ENCODE results near the gene RAB29. TPM values are rescaled to one million over a fixed set of nuclear protein-coding genes. Genes with fewer than 3 reads are reported as not detected.

RAB29 gene
- total RNA-seq, 4 donors from 2014 or later: 8.4 to 13.8 (median 10.7) TPM

DNA sequence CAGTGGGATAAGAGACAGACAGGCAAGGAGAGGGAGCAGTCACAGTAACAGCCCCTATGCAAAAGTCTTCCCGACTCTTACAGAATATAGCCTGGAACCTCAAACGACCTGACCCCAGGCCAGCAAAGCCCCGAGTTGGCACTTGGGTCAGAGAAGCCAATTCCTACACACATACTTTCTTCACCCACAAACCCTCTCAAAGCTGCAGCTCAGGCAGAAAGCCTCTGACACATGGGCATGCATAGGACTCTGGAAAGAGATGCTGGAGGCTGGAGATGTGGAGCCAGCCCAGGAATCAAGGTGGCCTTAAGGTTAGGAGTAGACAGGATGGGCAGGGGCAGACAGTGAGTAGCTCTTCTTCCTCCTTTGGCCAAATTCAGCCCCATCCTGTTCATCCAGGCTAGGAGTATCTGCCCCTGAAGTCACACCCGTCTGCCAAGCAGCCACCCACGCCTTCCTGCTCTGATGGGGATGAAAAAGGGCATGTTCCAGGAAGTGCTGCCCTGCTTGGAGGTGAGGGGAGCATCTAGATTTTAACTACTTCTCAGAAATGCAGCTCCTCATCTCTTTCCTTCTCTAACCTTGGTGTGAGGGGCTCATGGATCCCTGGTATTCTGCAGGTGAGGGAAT is 29.9 kb upstream of the RAB29 start:
- TF ChIP-seq CTCF (IDR thresholded peaks at IDR 0.05 in 4 of 5, conservative IDR thresholded peaks at IDR 0.05 in 1 of 5): no peak
- no peak for TF ChIP-seq POLR2A (IDR thresholded peaks at IDR 0.05)
- Histone ChIP-seq H3K27me3 (no peaks in the 10 kb centered on the region), H3K4me1 (peaks cover 60 to 71% of the 10 kb centered on the region in 2 donors), H3K4me3 (no peak overlapping the region), H3K27ac (no peak overlapping the region), H3K36me3 (peaks cover 0 to 6% of the 10 kb centered on the region in 2 donors), H3K9me3 (no peaks in the 10 kb centered on the region)
- no peak for DNase-seq
- ATAC-seq: no peak
- in situ Hi-C loops (cut with MboI; ENCODE audit: low sequenced_read_pairs in 4 of 4): no loop called here
- intact Hi-C loops (cut with DNase I; ENCODE audit: low total_unique reads): no loop called here

DNA sequence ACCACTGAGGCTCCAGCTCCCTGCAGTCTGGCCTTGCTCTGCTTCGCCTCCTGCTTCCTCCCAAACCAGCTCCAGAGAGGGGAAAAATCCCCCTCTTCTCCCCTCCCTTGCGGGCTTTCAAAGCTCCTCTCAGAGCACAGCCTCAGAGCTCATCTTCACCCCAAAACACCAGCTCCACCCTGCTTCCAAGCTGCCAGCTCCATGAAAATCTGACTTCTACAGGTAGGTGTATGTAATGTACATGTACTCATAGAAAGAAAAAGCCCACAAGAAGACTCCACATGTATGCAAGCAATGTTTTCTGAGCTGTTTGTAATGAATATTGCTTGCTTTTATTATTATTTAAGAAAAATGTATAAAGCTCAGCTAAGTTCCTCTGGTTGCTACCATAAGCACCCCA is 29.3 kb upstream of the RAB29 start:
- Histone ChIP-seq H3K4me1 (peaks cover 55 to 65% of the 10 kb centered on the region in 2 donors), H3K36me3 (peaks cover 0 to 12% of the 10 kb centered on the region in 2 donors), H3K9me3 (no peaks in the 10 kb centered on the region), H3K27me3 (no peaks in the 10 kb centered on the region), H3K27ac (no peak overlapping the region), H3K4me3 (no peak overlapping the region)
- DNase-seq: no peak
- in situ Hi-C loops (cut with MboI; ENCODE audit: low sequenced_read_pairs in 4 of 4) (no loop called here), intact Hi-C loops (cut with DNase I; ENCODE audit: low total_unique reads) (no loop called here)
- no peak for ATAC-seq
- TF ChIP-seq POLR2A (IDR thresholded peaks at IDR 0.05) (no peak), CTCF (IDR thresholded peaks at IDR 0.05 in 4 of 5, conservative IDR thresholded peaks at IDR 0.05 in 1 of 5) (no peak)

- no peak for DNase-seq
- no peaks in the 10 kb centered on the region for H3K9me3 ChIP-seq
- H3K36me3 ChIP-seq: peaks cover 0 to 18% of the 10 kb centered on the region in 2 donors
- no peak for ATAC-seq
- peaks cover 48 to 59% of the 10 kb centered on the region in 2 donors for H3K4me1 ChIP-seq
- no peak overlapping the region for H3K27ac ChIP-seq
- TF ChIP-seq POLR2A (IDR thresholded peaks at IDR 0.05) (no peak), CTCF (IDR thresholded peaks at IDR 0.05 in 4 of 5, conservative IDR thresholded peaks at IDR 0.05 in 1 of 5) (no peak)
- H3K4me3 ChIP-seq: no peak overlapping the region
- in situ Hi-C loops (cut with MboI; ENCODE audit: low sequenced_read_pairs in 4 of 4) (no loop called here), intact Hi-C loops (cut with DNase I; ENCODE audit: low total_unique reads) (no loop called here)
- no peaks in the 10 kb centered on the region for H3K27me3 ChIP-seq
Observed at GRCh38 chr1:205803986-205804385, 28.7 kb upstream of the RAB29 start.

DNA sequence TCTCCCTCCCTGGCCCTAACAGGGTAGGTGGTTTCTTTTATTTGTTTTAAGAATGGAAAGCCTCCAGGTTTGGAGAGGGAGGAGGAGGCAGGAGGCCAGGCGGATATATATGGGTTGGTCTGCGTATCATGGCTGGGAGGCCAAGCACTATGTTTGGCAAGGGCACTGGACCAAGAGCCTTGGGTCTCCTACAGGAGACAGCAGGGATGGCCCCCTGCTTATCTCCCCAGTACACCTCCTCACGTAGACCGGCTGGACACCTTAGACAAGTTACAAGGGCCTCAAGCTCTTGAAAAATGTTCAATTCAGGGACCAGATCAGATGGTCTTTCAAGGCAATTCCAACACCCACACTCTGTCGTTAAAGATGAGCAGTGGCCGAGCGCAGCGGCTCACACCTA is 26.8 kb upstream of the RAB29 start:
- H3K4me1 ChIP-seq: peaks cover 34 to 40% of the 10 kb centered on the region in 2 donors
- DNase-seq (no peak), ATAC-seq (no peak)
- peak overlapping the region in 2 of 4 donors; percentile 18 to 39 for H3K27ac ChIP-seq
- in situ Hi-C loops (cut with MboI; ENCODE audit: low sequenced_read_pairs in 4 of 4) (no loop called here), intact Hi-C loops (cut with DNase I; ENCODE audit: low total_unique reads) (no loop called here)
- no peak overlapping the region for H3K4me3 ChIP-seq
- peaks cover 0 to 37% of the 10 kb centered on the region in 2 donors for H3K36me3 ChIP-seq
- TF ChIP-seq CTCF (IDR thresholded peaks at IDR 0.05 in 4 of 5, conservative IDR thresholded peaks at IDR 0.05 in 1 of 5) (no peak), POLR2A (IDR thresholded peaks at IDR 0.05) (no peak)
- no peaks in the 10 kb centered on the region for H3K9me3 ChIP-seq
- no peaks in the 10 kb centered on the region for H3K27me3 ChIP-seq

Data from gastrocnemius medialis (tissue), 4 donors.